Measurements from ENCODE around the gene U2SURP. TPM values are rescaled to one million over a fixed set of nuclear protein-coding genes. Genes with fewer than 3 reads are reported as not detected.

The U2SURP gene
- total RNA-seq, 2 donors from 2014 or later: 46.8 to 48.9 TPM

Other genes with a start within 250 kb of the U2SURP start
- gene PCOLCE2, start 112.5 kb upstream of the U2SURP start, total RNA-seq: 100 to 1,000 TPM; 126 to 153 TPM
- 1 to 10 TPM; 9.0 to 9.5 TPM for gene PAQR9, start 37.9 kb upstream of the U2SURP start, total RNA-seq
- 1 to 10 TPM; 2.3 to 6.7 TPM for gene CHST2, start 118.2 kb downstream of the U2SURP start, total RNA-seq